MM.1S (cell line): Measurements from ENCODE around the gene DGKI.

Experiments used
- DNase-seq: peaks from one replicate; pipeline ENCODE4 v3.0.0-alpha.2; 2015
- H2AFZ ChIP-seq: fragments of 300-600 bp; sonication (generic); 2 replicates; pipeline ENCODE4 v1.6.0; 2016; ENCODE audit warnings: antibody characterized with exemption, low read length
- H3F3A ChIP-seq: fragments of 300-600 bp; sonication (generic); 2 replicates; pipeline ENCODE4 v1.6.1; 2016; ENCODE audit warnings: mild to moderate bottlenecking, antibody characterized with exemption, low read length, moderate library complexity, mixed read lengths; ENCODE audit not compliant: insufficient read depth
- H3K27ac ChIP-seq: fragments of 300-600 bp; sonication (generic); 2 replicates; pipeline ENCODE4 v1.5.1; 2016; ENCODE audit warnings: mild to moderate bottlenecking, low read length
- H3K27me3 ChIP-seq: fragments of 300-600 bp; sonication (generic); replicated peaks from 2 replicates; pipeline ENCODE4 v1.6.0; 2016; ENCODE audit warnings: low read length; ENCODE audit not compliant: insufficient read depth
- H3K36me3 ChIP-seq: fragments of 300-600 bp; sonication (generic); replicated peaks from 2 replicates; pipeline ENCODE4 v1.6.1; 2016; ENCODE audit warnings: mild to moderate bottlenecking, low read length, mixed read lengths; ENCODE audit not compliant: insufficient read depth
- H3K4me1 ChIP-seq: fragments of 300-600 bp; sonication (generic); 2 replicates; pipeline ENCODE4 v1.6.1; 2016; ENCODE audit warnings: low read length, mixed read lengths
- H3K4me2 ChIP-seq: fragments of 300-600 bp; sonication (generic); 2 replicates; pipeline ENCODE4 v1.6.0; 2016; ENCODE audit warnings: low read depth, low read length
- H3K4me3 ChIP-seq: fragments of 300-600 bp; sonication (generic); 2 replicates; pipeline ENCODE4 v1.5.1; 2016; ENCODE audit warnings: low read length, mixed read lengths
- H3K79me2 ChIP-seq: fragments of 300-600 bp; sonication (generic); 2 replicates; pipeline ENCODE4 v1.6.1; 2016; ENCODE audit warnings: mixed run types, low read length, mixed read lengths
- H3K9ac ChIP-seq: fragments of 300-600 bp; sonication (generic); 2 replicates; pipeline ENCODE4 v1.6.1; 2016; ENCODE audit warnings: low read length, mixed read lengths
- H3K9me2 ChIP-seq: fragments of 300-600 bp; sonication (generic); replicated peaks from 2 replicates; pipeline ENCODE4 v1.6.1; 2016; ENCODE audit warnings: mild to moderate bottlenecking, low read length, mixed read lengths; ENCODE audit not compliant: insufficient read depth
- H3K9me3 ChIP-seq: fragments of 300-600 bp; sonication (generic); replicated peaks from 2 replicates; pipeline ENCODE4 v1.6.1; 2016; ENCODE audit warnings: mild to moderate bottlenecking, low read length, mixed read lengths; ENCODE audit not compliant: insufficient read depth
- H4K20me1 ChIP-seq: fragments of 300-600 bp; sonication (generic); 2 replicates; pipeline ENCODE4 v1.6.1; 2016; ENCODE audit warnings: mild to moderate bottlenecking, low read length, moderate library complexity, mixed read lengths; ENCODE audit not compliant: insufficient read depth
- CTCF ChIP-seq: fragments of 300-600 bp; sonication (generic); IDR thresholded peaks from 2 replicates; pipeline ENCODE4 v1.5.1; 2016; ENCODE audit warnings: antibody characterized with exemption, low read length, mixed read lengths
- EZH2 ChIP-seq: fragments of 300-600 bp; sonication (generic); optimal IDR thresholded peaks from 2 replicates; pipeline ENCODE3; 2017; ENCODE audit warnings: low read depth, mild to moderate bottlenecking, antibody characterized with exemption, low read length, mixed read lengths
- EZH2phosphoT487 ChIP-seq: fragments of 300-600 bp; sonication (generic); IDR thresholded peaks from 2 replicates; pipeline ENCODE4 v1.6.1; 2018; ENCODE audit warnings: antibody characterized with exemption, low read length

The DGKI gene

DNA sequence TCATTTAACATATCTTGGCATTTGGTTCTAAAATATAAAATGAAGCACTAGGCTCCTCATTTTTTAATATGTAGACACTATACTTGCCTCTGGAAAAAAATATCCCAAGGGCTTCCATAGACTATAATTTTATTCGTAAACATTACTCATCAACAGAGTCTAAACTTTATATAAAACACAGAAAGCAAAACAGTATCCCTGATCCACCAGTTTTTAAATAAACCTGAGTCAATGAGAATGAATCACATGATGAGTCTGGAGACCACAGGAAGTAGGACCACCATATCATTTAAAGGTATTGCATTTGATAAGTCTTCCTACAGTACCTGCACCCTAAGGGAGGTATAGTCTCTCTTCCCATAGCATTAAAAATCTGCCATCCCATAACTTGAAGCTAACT lies 228.0 kb downstream of the DGKI start:
- no peak for DNase-seq
- H3K4me1 ChIP-seq, result no peaks in the 10 kb centered on the region
- H3K4me3 ChIP-seq, result no peak overlapping the region
- H3K79me2 ChIP-seq, result no peaks in the 10 kb centered on the region
- TF ChIP-seq EZH2 (no peak), CTCF (no peak), EZH2phosphoT487 (no peak)
- no peak overlapping the region for H2AFZ ChIP-seq
- H3K9me2 ChIP-seq, result no peaks in the 10 kb centered on the region
- no peaks in the 10 kb centered on the region for H3F3A ChIP-seq
- H3K27me3 ChIP-seq, result no peaks in the 10 kb centered on the region
- H3K4me2 ChIP-seq, result no peak overlapping the region
- no peaks in the 10 kb centered on the region for H4K20me1 ChIP-seq
- no peaks in the 10 kb centered on the region for H3K9me3 ChIP-seq
- no peak overlapping the region for H3K27ac ChIP-seq
- H3K9ac ChIP-seq, result no peak overlapping the region
- H3K36me3 ChIP-seq, result no peaks in the 10 kb centered on the region

DNA sequence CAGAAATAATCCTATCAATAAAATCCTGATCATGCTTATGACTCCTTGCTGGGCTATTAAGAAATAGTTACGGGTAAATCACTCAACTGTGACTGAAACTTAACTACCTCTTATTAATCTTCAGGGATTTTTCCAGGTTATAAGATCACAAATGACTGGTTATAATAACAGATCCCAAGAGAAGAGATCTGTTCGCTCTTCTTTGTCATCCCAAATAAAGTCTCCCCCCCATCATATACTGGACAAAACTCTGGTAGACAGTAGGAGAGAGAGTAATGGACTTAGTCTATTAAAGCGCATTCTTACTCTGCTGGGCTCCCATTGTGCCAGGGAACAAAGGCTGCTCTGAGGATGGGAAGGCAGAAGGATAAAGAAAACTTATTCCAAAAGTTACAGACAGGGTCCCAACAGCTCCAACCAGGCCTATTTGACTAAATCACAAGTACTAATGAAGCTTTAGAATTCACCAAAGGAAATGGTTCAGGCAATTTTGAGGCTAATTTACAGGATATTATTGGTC lies 233.7 kb downstream of the DGKI start:
- no peak overlapping the region for H2AFZ ChIP-seq
- no peak overlapping the region for H3K9ac ChIP-seq
- no peaks in the 10 kb centered on the region for H3K4me1 ChIP-seq
- no peaks in the 10 kb centered on the region for H4K20me1 ChIP-seq
- H3K9me2 ChIP-seq, result no peaks in the 10 kb centered on the region
- no peaks in the 10 kb centered on the region for H3K36me3 ChIP-seq
- no peaks in the 10 kb centered on the region for H3K9me3 ChIP-seq
- H3K4me2 ChIP-seq, result no peak overlapping the region
- H3K4me3 ChIP-seq, result no peak overlapping the region
- H3K27ac ChIP-seq, result no peak overlapping the region
- no peak for DNase-seq
- H3F3A ChIP-seq, result no peaks in the 10 kb centered on the region
- H3K27me3 ChIP-seq, result no peaks in the 10 kb centered on the region
- TF ChIP-seq EZH2 (no peak), EZH2phosphoT487 (no peak), CTCF (no peak)
- no peaks in the 10 kb centered on the region for H3K79me2 ChIP-seq

DNA sequence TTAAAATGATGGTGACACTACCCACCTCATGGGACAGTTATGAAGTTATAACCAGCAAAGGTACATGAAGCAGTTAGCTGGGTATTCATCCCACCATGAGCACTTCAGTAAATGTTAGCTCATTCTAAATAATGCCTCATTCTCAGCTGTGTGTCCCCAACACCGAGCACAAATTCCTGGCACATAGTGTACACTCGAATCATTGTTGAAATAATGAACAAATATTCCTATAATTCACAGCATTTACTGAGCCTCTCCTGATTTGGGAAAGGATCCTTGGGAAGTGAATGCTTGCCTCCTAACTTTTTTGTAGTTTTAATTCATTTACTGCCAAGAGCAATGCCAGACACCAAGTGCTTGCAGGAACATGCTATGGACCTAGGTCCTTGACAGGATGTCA lies 235.2 kb downstream of the DGKI start:
- no peaks in the 10 kb centered on the region for H3F3A ChIP-seq
- no peaks in the 10 kb centered on the region for H3K79me2 ChIP-seq
- H3K4me3 ChIP-seq, result no peak overlapping the region
- TF ChIP-seq CTCF (no peak), EZH2 (no peak), EZH2phosphoT487 (no peak)
- H2AFZ ChIP-seq, result no peak overlapping the region
- no peaks in the 10 kb centered on the region for H4K20me1 ChIP-seq
- H3K4me2 ChIP-seq, result no peak overlapping the region
- no peaks in the 10 kb centered on the region for H3K36me3 ChIP-seq
- H3K9ac ChIP-seq, result no peak overlapping the region
- no peaks in the 10 kb centered on the region for H3K9me3 ChIP-seq
- no peaks in the 10 kb centered on the region for H3K27me3 ChIP-seq
- no peak for DNase-seq
- H3K9me2 ChIP-seq, result no peaks in the 10 kb centered on the region
- H3K4me1 ChIP-seq, result no peaks in the 10 kb centered on the region
- no peak overlapping the region for H3K27ac ChIP-seq
